HG03280 (cell line): ENCODE results near the gene OR2L5.

ENCODE experiments used
- ATAC-seq: cut with Tn5 transposase; IDR thresholded peaks from one replicate; pipeline ENCODE4 v1.9.1; 2021; ENCODE audit warnings: mild to moderate bottlenecking, moderate library complexity; ENCODE audit not compliant: unreplicated experiment

Gene OR2L5

GRCh38 chr1:248013229-248013710 is at the start of gene OR2L5:
TSS of gene OR2L5 (plus strand) at chr1:248013660. CDS start at chr1:248021948, 8,288 bp downstream.
- ATAC-seq, result no peak

DNA sequence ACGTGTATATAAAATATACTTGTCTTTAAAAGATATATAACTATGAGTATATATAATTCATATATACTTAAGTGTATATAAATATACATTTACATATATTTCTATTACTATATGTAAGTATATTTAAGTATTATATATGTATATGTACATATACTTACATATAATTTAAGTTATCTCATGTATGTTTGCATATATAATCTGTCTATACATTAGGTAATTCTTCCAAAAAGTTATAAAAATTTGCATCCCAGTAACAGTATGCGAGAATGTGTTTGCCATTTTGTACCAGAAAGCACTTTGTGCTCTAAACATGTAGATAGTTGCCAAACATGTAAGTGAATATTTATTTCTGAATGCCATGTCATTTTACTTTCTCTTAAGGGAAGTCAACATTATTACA is 48.5 kb upstream of the OR2L5 start, which contains the start of gene OR2AK2:
Gene OR2AK2, plus strand, starts transcription at position 301 of the 400 bp plus-strand sequence. CDS start 144 bp downstream, outside the sequence.
- no peak for ATAC-seq

- peak; percentile 54 for ATAC-seq
These were observed 46.8 kb upstream of the OR2L5 start for GRCh38 chr1:247966532-247967204.

DNA sequence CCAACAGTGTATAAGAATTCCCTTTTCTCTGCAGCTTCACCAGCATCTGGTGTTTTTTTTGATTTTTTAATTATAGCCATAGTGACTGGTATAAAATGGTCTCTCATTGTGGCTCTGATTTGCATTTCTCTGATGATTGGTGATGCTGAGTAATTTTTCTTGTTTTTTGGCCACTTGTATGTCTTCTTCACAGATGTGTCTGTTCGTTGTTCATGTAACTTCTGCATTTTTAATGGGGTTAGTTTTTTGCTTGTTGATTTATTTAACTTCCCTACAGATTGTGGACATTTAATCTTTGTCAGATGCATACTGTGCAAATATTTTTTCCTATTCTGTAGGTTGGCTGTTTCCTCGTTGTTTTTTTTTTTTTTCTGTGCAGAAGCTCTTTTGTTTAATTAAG is 20.5 kb upstream of the OR2L5 start:
- no peak for ATAC-seq

GRCh38 chr1:247998811-247999210 is 14.6 kb upstream of the OR2L5 start:
- no peak for ATAC-seq

DNA sequence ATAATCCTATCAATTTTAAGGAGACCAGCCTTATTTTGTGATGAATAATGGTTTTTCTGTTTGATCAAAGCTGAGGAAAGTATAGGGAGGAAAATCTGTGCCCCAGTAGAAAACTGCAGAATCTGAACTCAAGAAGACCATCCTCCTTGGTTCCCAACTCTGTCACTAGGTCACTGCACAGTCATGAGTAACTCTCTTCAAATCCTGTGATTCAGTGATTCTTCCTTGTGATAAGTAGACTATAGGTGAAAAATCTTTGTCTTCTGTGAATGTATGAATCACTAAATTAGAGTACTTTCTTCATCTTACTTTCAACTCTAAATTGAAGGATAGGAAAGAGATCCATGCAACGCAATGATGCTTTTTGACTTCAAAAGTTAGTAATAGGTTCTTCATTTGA is 13.3 kb upstream of the OR2L5 start:
- ATAC-seq, result no peak

DNA sequence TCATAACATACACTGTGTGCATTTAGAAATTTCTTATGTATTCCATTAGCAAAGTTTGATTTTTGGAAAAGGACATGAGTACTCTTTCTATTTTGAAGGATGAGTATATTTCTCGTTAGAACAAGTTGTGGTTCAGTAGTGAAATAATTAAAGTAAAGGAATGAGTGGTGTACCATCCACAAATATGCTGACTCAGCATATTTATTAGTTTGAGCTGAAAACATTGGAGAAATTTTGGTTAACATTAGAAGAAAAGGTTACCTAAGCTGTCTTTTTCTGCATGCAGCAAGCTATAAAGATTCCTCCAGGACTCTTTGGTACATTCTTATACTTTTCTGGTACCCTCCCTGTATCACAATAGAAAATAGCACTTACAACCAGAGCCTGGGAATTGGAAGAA is 5.7 kb upstream of the OR2L5 start:
- ATAC-seq, result no peak

- no peak for ATAC-seq
These were observed 3.8 kb upstream of the OR2L5 start for GRCh38 chr1:248009681-248010080.

GRCh38 chr1:248015803-248016202 is 2.3 kb downstream of the OR2L5 start:
- ATAC-seq, result no peak

DNA sequence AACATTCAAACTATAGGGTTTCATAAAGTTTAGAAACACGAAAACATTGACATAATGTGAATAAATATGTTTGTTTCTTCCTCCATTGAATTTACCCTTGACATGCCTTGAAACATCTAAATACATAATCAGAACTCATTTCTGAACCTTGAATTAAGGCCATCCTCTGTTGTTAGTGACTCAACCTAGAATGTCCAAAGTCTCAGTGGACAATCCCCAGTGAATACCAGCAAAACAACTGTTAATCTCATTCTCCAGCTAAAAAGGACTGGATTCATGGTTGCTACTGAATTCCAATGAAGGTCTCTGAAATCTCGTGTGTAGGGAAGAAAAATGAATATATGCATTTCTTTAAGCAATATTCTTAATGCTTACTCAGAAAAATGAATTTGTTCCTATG is 16.3 kb downstream of the OR2L5 start, which contains the start of gene OR2L2:
Gene OR2L2, plus strand, starts transcription at position 301 of the 400 bp plus-strand sequence. CDS start 8,198 bp downstream, outside the sequence.
- ATAC-seq, result no peak

- ATAC-seq, result no peak
These were observed 31.7 kb downstream of the OR2L5 start for GRCh38 chr1:248045209-248045608.

- ATAC-seq, result no peak
These were observed 33.1 kb downstream of the OR2L5 start, which contains the start of gene OR2L3 for GRCh38 chr1:248046536-248046935. TSS of gene OR2L3 (plus strand) at chr1:248046836. CDS start at chr1:248060682, 13,846 bp downstream.

GRCh38 chr1:248047008-248047407 is 33.5 kb downstream of the OR2L5 start:
- ATAC-seq, result no peak

GRCh38 chr1:248054671-248055070 is 41.2 kb downstream of the OR2L5 start:
- no peak for ATAC-seq

- no peak for ATAC-seq
These were observed 41.8 kb downstream of the OR2L5 start for GRCh38 chr1:248055261-248055660.

DNA sequence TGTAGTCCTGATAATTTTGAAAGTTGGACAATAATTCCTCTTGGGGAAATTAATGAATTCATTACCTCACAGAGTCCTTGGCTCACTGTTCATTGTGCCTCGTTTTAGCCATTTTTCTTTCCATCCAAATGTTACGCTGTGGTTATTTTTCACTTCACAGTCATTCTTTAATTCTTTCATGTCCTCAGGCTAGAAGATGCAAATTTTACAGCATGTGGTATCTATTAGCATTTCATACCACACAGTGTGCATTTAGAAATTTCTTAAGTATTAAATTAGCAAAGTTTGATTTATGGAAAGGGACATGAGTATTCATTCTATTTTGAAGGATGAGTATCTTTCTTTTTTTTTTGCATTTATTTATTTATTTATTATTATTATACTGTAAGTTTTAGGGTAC is 51.6 kb downstream of the OR2L5 start:
- no peak for ATAC-seq

DNA sequence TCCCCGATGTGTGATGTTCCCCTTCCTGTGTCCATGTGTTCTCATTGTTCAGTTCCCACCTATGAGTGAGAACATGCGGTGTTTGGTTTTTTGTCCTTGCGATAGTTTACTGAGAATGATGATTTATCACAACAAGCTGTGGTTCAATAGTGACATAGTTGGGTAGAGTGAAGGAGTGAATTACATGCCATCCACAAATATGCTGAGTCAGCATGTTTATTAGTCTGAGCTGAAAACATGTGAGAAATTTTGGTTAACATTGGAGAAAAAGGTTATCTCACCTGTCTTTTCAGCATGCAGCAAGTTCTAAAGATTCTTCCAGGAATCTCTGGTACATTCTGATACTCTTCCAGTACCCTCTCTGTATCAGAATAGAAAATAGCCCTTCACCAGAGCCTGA is 52.1 kb downstream of the OR2L5 start:
- ATAC-seq, result no peak
